ENCODE measurements around the gene CAMK4. TPM values are rescaled to one million over a fixed set of nuclear protein-coding genes. Genes with fewer than 3 reads are reported as not detected.

The CAMK4 gene
- total RNA-seq, 1 donor from 2014 or later, result 5.0 TPM

GRCh38 chr5:111234125-111234524 is 9.9 kb downstream of the CAMK4 start:
- H3K36me3 Mint-ChIP-seq, result no peaks in the 10 kb centered on the region
- no peak overlapping the region for H3K27ac Mint-ChIP-seq
- H3K4me1 ChIP-seq, result no peaks in the 10 kb centered on the region
- H3K9me3 Mint-ChIP-seq, result no peaks in the 10 kb centered on the region
- H3K36me3 ChIP-seq, result no peaks in the 10 kb centered on the region
- no peak overlapping the region for H3K4me3 ChIP-seq
- H2AFZ ChIP-seq (replicated peaks), result no peak overlapping the region
- H3K27ac ChIP-seq, result no peak overlapping the region
- DNase-seq (ENCODE audit: low spot score), result no peak
- no peak for TF ChIP-seq CTCF (IDR thresholded peaks at IDR 0.05)
- no peak for TF ChIP-seq EZH2phosphoT487 (IDR thresholded peaks at IDR 0.05)
- no peak for TF ChIP-seq EZH2 (IDR thresholded peaks at IDR 0.05)
- H3K79me2 ChIP-seq (ENCODE audit: low read depth), result no peaks in the 10 kb centered on the region
- H3F3A ChIP-seq (ENCODE audit: low read depth), result no peaks in the 10 kb centered on the region
- H3K9ac ChIP-seq, result no peak overlapping the region
- peaks cover 16% of the 10 kb centered on the region for H3K4me1 Mint-ChIP-seq
- no peaks in the 10 kb centered on the region for H3K9me3 ChIP-seq (ENCODE audit: low read depth)
- H3K4me3 Mint-ChIP-seq, result no peak overlapping the region
- no peaks in the 10 kb centered on the region for H4K20me1 ChIP-seq (ENCODE audit: low read depth)
- no peaks in the 10 kb centered on the region for H3K27me3 ChIP-seq
- H3K4me2 ChIP-seq, result no peak overlapping the region
- no peaks in the 10 kb centered on the region for H3K27me3 Mint-ChIP-seq (ENCODE audit: insufficient read depth, low read depth)

GRCh38 chr5:111235635-111236034 is 11.5 kb downstream of the CAMK4 start:
- H3K4me3 ChIP-seq, result no peak overlapping the region
- H3K4me1 Mint-ChIP-seq, result peaks cover 16% of the 10 kb centered on the region
- H3K27ac Mint-ChIP-seq, result no peak overlapping the region
- H3K4me1 ChIP-seq, result no peaks in the 10 kb centered on the region
- no peak for DNase-seq (ENCODE audit: low spot score)
- H4K20me1 ChIP-seq (ENCODE audit: low read depth), result no peaks in the 10 kb centered on the region
- no peaks in the 10 kb centered on the region for H3K27me3 Mint-ChIP-seq (ENCODE audit: insufficient read depth, low read depth)
- no peak overlapping the region for H3K4me3 Mint-ChIP-seq
- no peaks in the 10 kb centered on the region for H3K36me3 ChIP-seq
- no peaks in the 10 kb centered on the region for H3K27me3 ChIP-seq
- no peaks in the 10 kb centered on the region for H3F3A ChIP-seq (ENCODE audit: low read depth)
- no peak overlapping the region for H3K9ac ChIP-seq
- no peaks in the 10 kb centered on the region for H3K79me2 ChIP-seq (ENCODE audit: low read depth)
- H3K9me3 ChIP-seq (ENCODE audit: low read depth), result no peaks in the 10 kb centered on the region
- TF ChIP-seq EZH2 (IDR thresholded peaks at IDR 0.05) (no peak), CTCF (IDR thresholded peaks at IDR 0.05) (no peak), EZH2phosphoT487 (IDR thresholded peaks at IDR 0.05) (no peak)
- H3K36me3 Mint-ChIP-seq, result no peaks in the 10 kb centered on the region
- H2AFZ ChIP-seq (replicated peaks), result no peak overlapping the region
- H3K9me3 Mint-ChIP-seq, result no peaks in the 10 kb centered on the region
- H3K27ac ChIP-seq, result no peak overlapping the region
- H3K4me2 ChIP-seq, result no peak overlapping the region

GRCh38 chr5:111236348-111236747 is 12.2 kb downstream of the CAMK4 start:
- H3K27ac Mint-ChIP-seq, result no peak overlapping the region
- H3K27ac ChIP-seq, result no peak overlapping the region

More at GRCh38 chr5:111236348-111236747, 12.2 kb downstream of the CAMK4 start:
- Mint-ChIP-seq H3K36me3 (no peaks in the 10 kb centered on the region), H3K4me3 (no peak overlapping the region), H3K4me1 (peaks cover 16% of the 10 kb centered on the region), H3K9me3 (no peaks in the 10 kb centered on the region), H3K27me3 (ENCODE audit: insufficient read depth, low read depth) (no peaks in the 10 kb centered on the region)
- Histone ChIP-seq H3F3A (ENCODE audit: low read depth) (no peaks in the 10 kb centered on the region), H3K27me3 (no peaks in the 10 kb centered on the region), H3K4me1 (no peaks in the 10 kb centered on the region), H3K9me3 (ENCODE audit: low read depth) (no peaks in the 10 kb centered on the region), H3K79me2 (ENCODE audit: low read depth) (no peaks in the 10 kb centered on the region), H3K4me2 (no peak overlapping the region), H3K36me3 (no peaks in the 10 kb centered on the region), H2AFZ (replicated peaks) (no peak overlapping the region), H3K9ac (no peak overlapping the region), H3K4me3 (no peak overlapping the region), H4K20me1 (ENCODE audit: low read depth) (no peaks in the 10 kb centered on the region)
- no peak for DNase-seq (ENCODE audit: low spot score)
- no peak for TF ChIP-seq EZH2 (IDR thresholded peaks at IDR 0.05)
- no peak for TF ChIP-seq CTCF (IDR thresholded peaks at IDR 0.05)
- TF ChIP-seq EZH2phosphoT487 (IDR thresholded peaks at IDR 0.05), result no peak
